AG08395 (cell line): Measurements from ENCODE around the gene UBQLN4.

Source experiments
- DNase-seq: peaks from one replicate; pipeline ENCODE4 v3.0.0; 2012; ENCODE audit warnings: mixed read lengths, low spot score

The UBQLN4 gene

GRCh38 chr1:156053768-156054499, at the start of gene UBQLN4:
UBQLN4 (minus strand) TSS chr1:156053798; CDS start chr1:156053701, 97 bp downstream.
- DNase-seq, result peak; percentile 93

GRCh38 chr1:156102633-156103511, 49.3 kb upstream of the UBQLN4 start:
- DNase-seq, result no peak

- DNase-seq, result no peak
Measured at GRCh38 chr1:156101880-156102279, 48.3 kb upstream of the UBQLN4 start.

- DNase-seq, result no peak
Measured at GRCh38 chr1:156100205-156100995, 46.8 kb upstream of the UBQLN4 start.

- DNase-seq, result no peak
Measured at GRCh38 chr1:156099282-156099681, 45.7 kb upstream of the UBQLN4 start.

- DNase-seq, result no peak
Measured at GRCh38 chr1:156098784-156099183, 45.2 kb upstream of the UBQLN4 start.

GRCh38 chr1:156097499-156098178, 44.0 kb upstream of the UBQLN4 start:
- DNase-seq, result no peak

GRCh38 chr1:156096640-156097391, 43.2 kb upstream of the UBQLN4 start:
- DNase-seq, result peak; percentile 86

GRCh38 chr1:156095906-156096508, 42.4 kb upstream of the UBQLN4 start:
- DNase-seq, result no peak

- DNase-seq, result no peak
Measured at GRCh38 chr1:156091610-156092009, 38.0 kb upstream of the UBQLN4 start.

- peak; percentile 74 for DNase-seq
Measured at GRCh38 chr1:156090840-156091188, 37.2 kb upstream of the UBQLN4 start.

- DNase-seq, result no peak
Measured at GRCh38 chr1:156090138-156090839, 36.7 kb upstream of the UBQLN4 start.

- DNase-seq, result no peak
Measured at GRCh38 chr1:156089704-156090103, 36.1 kb upstream of the UBQLN4 start.

GRCh38 chr1:156086256-156086662, 32.7 kb upstream of the UBQLN4 start:
- no peak for DNase-seq

GRCh38 chr1:156083800-156084790, 30.5 kb upstream of the UBQLN4 start:
- no peak for DNase-seq

- peak; percentile 92 for DNase-seq
Measured at GRCh38 chr1:156082309-156083091, 28.9 kb upstream of the UBQLN4 start, which contains the start of gene MEX3A. MEX3A (minus strand) TSS chr1:156082465; CDS start chr1:156081998, 467 bp downstream.

- DNase-seq, result no peak
Measured at GRCh38 chr1:156081917-156082308, 28.3 kb upstream of the UBQLN4 start.
